Measurements from ENCODE around the gene TIAL1. TPM values are rescaled to one million over a fixed set of nuclear protein-coding genes. Genes with fewer than 3 reads are reported as not detected.

Gene TIAL1
- total RNA-seq, 2 experiments from 2014 or later, result 159 to 174 TPM

- ATAC-seq (ENCODE audit: poor library complexity) (peak; percentile 33), DNase-seq (peak in 3 of 14 experiments; percentile 30 to 63 (median 44))
- Histone ChIP-seq H3K4me3 (ENCODE audit: low read length) (no peak overlapping the region), H3K27ac (ENCODE audit: low read depth in 1 of 2, low read length in 2 of 2) (no peak overlapping the region), H3K4me1 (ENCODE audit: insufficient read depth, low read length) (no peaks in the 10 kb centered on the region), H3K36me3 (ENCODE audit: insufficient read depth, low read length) (peaks cover 68% of the 10 kb centered on the region), H3K9me3 (ENCODE audit: control insufficient read depth in 1 of 2, insufficient read depth in 1 of 2, low read length in 2 of 2) (no peaks in the 10 kb centered on the region), H3K27me3 (ENCODE audit: control insufficient read depth in 1 of 2, insufficient read depth in 2 of 2, low read length in 2 of 2) (no peaks in the 10 kb centered on the region)
- Mint-ChIP-seq H3K27me3 (no peaks in the 10 kb centered on the region), H3K4me3 (no peak overlapping the region), H3K4me1 (ENCODE audit: low read depth) (peaks cover 23% of the 10 kb centered on the region), H3K36me3 (ENCODE audit: low read depth) (peaks cover 73% of the 10 kb centered on the region), H3K27ac (peak overlapping the region; percentile 71), H3K9me3 (no peaks in the 10 kb centered on the region)
- intact Hi-C loops (cut with DNase I, micrococcal nuclease), result no loop called here
- TF ChIP-seq, protein P1, sequence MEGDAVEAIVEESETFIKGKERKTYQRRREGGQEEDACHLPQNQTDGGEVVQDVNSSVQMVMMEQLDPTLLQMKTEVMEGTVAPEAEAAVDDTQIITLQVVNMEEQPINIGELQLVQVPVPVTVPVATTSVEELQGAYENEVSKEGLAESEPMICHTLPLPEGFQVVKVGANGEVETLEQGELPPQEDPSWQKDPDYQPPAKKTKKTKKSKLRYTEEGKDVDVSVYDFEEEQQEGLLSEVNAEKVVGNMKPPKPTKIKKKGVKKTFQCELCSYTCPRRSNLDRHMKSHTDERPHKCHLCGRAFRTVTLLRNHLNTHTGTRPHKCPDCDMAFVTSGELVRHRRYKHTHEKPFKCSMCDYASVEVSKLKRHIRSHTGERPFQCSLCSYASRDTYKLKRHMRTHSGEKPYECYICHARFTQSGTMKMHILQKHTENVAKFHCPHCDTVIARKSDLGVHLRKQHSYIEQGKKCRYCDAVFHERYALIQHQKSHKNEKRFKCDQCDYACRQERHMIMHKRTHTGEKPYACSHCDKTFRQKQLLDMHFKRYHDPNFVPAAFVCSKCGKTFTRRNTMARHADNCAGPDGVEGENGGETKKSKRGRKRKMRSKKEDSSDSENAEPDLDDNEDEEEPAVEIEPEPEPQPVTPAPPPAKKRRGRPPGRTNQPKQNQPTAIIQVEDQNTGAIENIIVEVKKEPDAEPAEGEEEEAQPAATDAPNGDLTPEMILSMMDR (IDR thresholded peaks at IDR 0.05), result no peak
- ChIA-PET CTCF (interaction anchor here (0.6 to 1.1 kb wide), 3 partner anchors 9 to 175 kb away, joined by 3 to 4 read pairs (median 4); no protein-coding TSS in a partner anchor), POLR2A (interaction anchor here (0.7 to 1.4 kb wide), 4 partner anchors 16 to 75 kb away, joined by 3 to 6 read pairs (median 3); partner anchors contain the start of genes BAG3 and RGS10)
These were observed 20.8 kb downstream of the TIAL1 start for GRCh38 chr10:119575991-119576390.

DNA sequence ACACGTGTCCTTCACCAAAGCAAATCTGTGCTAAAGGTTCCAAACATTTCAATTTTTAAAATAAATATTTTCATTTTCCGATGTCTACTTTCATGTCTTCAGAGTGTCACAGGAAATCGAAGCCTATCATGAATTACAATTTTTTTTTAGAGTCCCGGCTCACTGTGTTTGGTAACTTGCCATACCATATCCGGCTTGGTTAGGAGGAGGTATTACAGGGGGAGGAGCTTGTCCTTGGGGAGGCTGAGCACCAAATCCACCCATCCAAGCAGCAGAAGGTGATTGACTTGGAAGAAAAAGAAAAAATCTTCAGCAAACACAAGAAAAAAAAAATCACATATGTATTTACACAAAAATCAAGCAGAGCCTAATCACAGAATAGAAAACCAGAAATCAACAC lies 21.3 kb downstream of the TIAL1 start:
- Histone ChIP-seq H3K9me3 (ENCODE audit: control insufficient read depth in 1 of 2, insufficient read depth in 1 of 2, low read length in 2 of 2) (no peaks in the 10 kb centered on the region), H3K4me1 (ENCODE audit: insufficient read depth, low read length) (no peaks in the 10 kb centered on the region), H3K27me3 (ENCODE audit: control insufficient read depth in 1 of 2, insufficient read depth in 2 of 2, low read length in 2 of 2) (no peaks in the 10 kb centered on the region), H3K36me3 (ENCODE audit: insufficient read depth, low read length) (peaks cover 65% of the 10 kb centered on the region), H3K4me3 (ENCODE audit: low read length) (no peak overlapping the region), H3K27ac (ENCODE audit: low read depth in 1 of 2, low read length in 2 of 2) (peak overlapping the region in 1 of 2 donors; percentile 35)
- no peak overlapping the region for H3K4me3 Mint-ChIP-seq
- TF ChIP-seq, protein P1 (IDR thresholded peaks at IDR 0.05), result no peak
- peak in 7 of 14 experiments; percentile 9 to 83 (median 39) for DNase-seq
- peak; percentile 92 for ATAC-seq (ENCODE audit: poor library complexity)
- ChIA-PET CTCF (interaction anchor here (0.6 to 1.0 kb wide), 2 partner anchors 10 to 175 kb away, joined by 3 to 4 read pairs; no protein-coding TSS in a partner anchor), POLR2A (interaction anchor here (0.7 to 1.4 kb wide), 3 partner anchors 17 to 76 kb away, joined by 3 to 6 read pairs (median 3); partner anchors contain the start of genes BAG3 and RGS10)
- H3K4me1 Mint-ChIP-seq (ENCODE audit: low read depth), result peaks cover 23% of the 10 kb centered on the region
- H3K36me3 Mint-ChIP-seq (ENCODE audit: low read depth), result peaks cover 73% of the 10 kb centered on the region
- H3K27ac Mint-ChIP-seq, result peak overlapping the region; percentile 71
- no peaks in the 10 kb centered on the region for H3K9me3 Mint-ChIP-seq
- H3K27me3 Mint-ChIP-seq, result no peaks in the 10 kb centered on the region
- intact Hi-C loops (cut with DNase I, micrococcal nuclease), result no loop called here

DNA sequence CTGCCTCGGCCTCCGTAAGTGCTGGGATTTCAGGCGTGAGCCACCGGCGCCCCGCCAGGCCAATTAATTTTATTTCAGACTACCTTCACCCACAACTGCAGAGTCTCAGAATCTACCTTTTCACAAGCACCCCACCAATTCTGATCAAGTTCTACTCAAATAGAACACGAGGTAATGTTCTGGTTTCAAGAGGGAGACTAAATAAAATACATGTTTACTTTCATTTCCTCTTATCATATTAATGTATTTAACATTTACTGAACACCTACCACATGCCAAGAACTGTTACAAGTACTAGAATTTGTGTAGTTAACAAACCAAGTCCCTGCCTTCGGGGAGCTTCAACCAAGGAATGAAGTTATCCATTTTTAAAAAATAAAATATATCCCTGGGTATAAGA lies 28.8 kb downstream of the TIAL1 start:
- ChIA-PET CTCF (interaction anchor here (1.0 kb wide), 1 partner anchor 16 kb away, joined by 3 read pairs; no protein-coding TSS in a partner anchor), POLR2A (interaction anchor here (0.9 kb wide), 1 partner anchor 25 kb away, joined by 4 read pairs; no protein-coding TSS in a partner anchor)
- intact Hi-C loops (cut with DNase I, micrococcal nuclease), result no loop called here
- H3K27ac ChIP-seq (ENCODE audit: low read depth in 1 of 2, low read length in 2 of 2), result no peak overlapping the region
- Mint-ChIP-seq H3K27me3 (no peaks in the 10 kb centered on the region), H3K4me1 (ENCODE audit: low read depth) (no peaks in the 10 kb centered on the region), H3K36me3 (ENCODE audit: low read depth) (peaks cover 4% of the 10 kb centered on the region), H3K27ac (no peak overlapping the region), H3K4me3 (no peak overlapping the region), H3K9me3 (no peaks in the 10 kb centered on the region)
- no peaks in the 10 kb centered on the region for H3K4me1 ChIP-seq (ENCODE audit: insufficient read depth, low read length)
- ATAC-seq (ENCODE audit: poor library complexity), result no peak
- no peak overlapping the region for H3K4me3 ChIP-seq (ENCODE audit: low read length)
- H3K27me3 ChIP-seq (ENCODE audit: control insufficient read depth in 1 of 2, insufficient read depth in 2 of 2, low read length in 2 of 2), result no peaks in the 10 kb centered on the region
- TF ChIP-seq, protein P1 (IDR thresholded peaks at IDR 0.05), result no peak
- no peak for DNase-seq
- no peaks in the 10 kb centered on the region for H3K9me3 ChIP-seq (ENCODE audit: control insufficient read depth in 1 of 2, insufficient read depth in 1 of 2, low read length in 2 of 2)
- peaks cover 5% of the 10 kb centered on the region for H3K36me3 ChIP-seq (ENCODE audit: insufficient read depth, low read length)

All from CD4-positive, alpha-beta T cell (primary cell).